Neural cell (in vitro differentiated cells): ENCODE data around the gene G6PC3. TPM values are rescaled to one million over a fixed set of nuclear protein-coding genes. Genes with fewer than 3 reads are reported as not detected.

Experiments
- H2AFZ ChIP-seq: fragments of 200-600, 300-800 bp; sonication (generic), shearing (Covaris generic); 2 replicates; pipeline ENCODE4 v1.6.0; 2014; ENCODE audit warnings: low read depth, mild to moderate bottlenecking, antibody characterized with exemption, low read length, moderate library complexity
- H3F3A ChIP-seq: fragments of 200-600 bp; shearing (Covaris generic); 2 replicates; pipeline ENCODE4 v1.6.1; 2016; ENCODE audit warnings: mild to moderate bottlenecking, moderate library complexity, mixed read lengths, antibody characterized with exemption, low read length; ENCODE audit not compliant: insufficient read depth, poor library complexity, severe bottlenecking
- H3K27ac ChIP-seq: fragments of 200-600, 300-800 bp; sonication (generic), shearing (Covaris generic); 2 replicates; pipeline ENCODE4 v1.5.1; 2014; ENCODE audit warnings: mild to moderate bottlenecking, low read length, moderate library complexity
- H3K27me3 ChIP-seq: fragments of 300-800, 200-600 bp; sonication (generic), shearing (Covaris generic); 2 replicates; pipeline ENCODE4 v1.6.0; 2014; ENCODE audit warnings: mild to moderate bottlenecking, low read depth, low read length, moderate library complexity; ENCODE audit not compliant: insufficient read depth
- H3K36me3 ChIP-seq: fragments of 300-800, 200-600 bp; sonication (generic), shearing (Covaris generic); 2 replicates; pipeline ENCODE4 v1.5.1; 2014; ENCODE audit warnings: mild to moderate bottlenecking, antibody characterized with exemption, low read length, moderate library complexity; ENCODE audit not compliant: insufficient read depth
- H3K4me2 ChIP-seq: fragments of 300-800, 200-600 bp; sonication (generic), shearing (Covaris generic); 2 replicates; pipeline ENCODE4 v1.6.0; 2014; ENCODE audit warnings: mild to moderate bottlenecking, low read length
- H3K4me3 ChIP-seq: fragments of 300-800, 200-600 bp; sonication (generic), shearing (Covaris generic); 2 replicates; pipeline ENCODE4 v1.5.1; 2014; ENCODE audit warnings: mild to moderate bottlenecking, low read length, moderate library complexity
- H3K79me2 ChIP-seq: fragments of 200-600 bp; shearing (Covaris generic); replicated peaks from 2 replicates; pipeline ENCODE4 v1.6.0; 2014; ENCODE audit warnings: mild to moderate bottlenecking, low read length, moderate library complexity; ENCODE audit not compliant: insufficient read depth
- H3K9ac ChIP-seq: fragments of 300-800, 200-600 bp; sonication (generic), shearing (Covaris generic); 2 replicates; pipeline ENCODE4 v1.6.1; 2016; ENCODE audit warnings: mild to moderate bottlenecking, low read length, mixed read lengths
- H3K9me2 ChIP-seq: fragments of 200-600 bp; shearing (Covaris generic); 2 replicates; pipeline ENCODE4 v1.6.1; 2016; ENCODE audit warnings: mild to moderate bottlenecking, low read length, mixed read lengths; ENCODE audit not compliant: insufficient read depth
- H3K9me3 ChIP-seq: fragments of 200-600, 300-800 bp; sonication (generic), shearing (Covaris generic); 2 replicates; pipeline ENCODE4 v1.6.1; 2016; ENCODE audit warnings: mild to moderate bottlenecking, mixed run types, low read length, moderate library complexity, mixed read lengths
- H4K20me1 ChIP-seq: fragments of 200-600 bp; shearing (Covaris generic); 2 replicates; pipeline ENCODE4 v1.6.1; 2016; ENCODE audit warnings: mild to moderate bottlenecking, mixed run types; ENCODE audit not compliant: insufficient read depth
- CTCF ChIP-seq: fragments of 450-650 bp; IDR thresholded peaks from 2 replicates; pipeline ENCODE4 v1.5.1; 2014; ENCODE audit warnings: antibody characterized with exemption, mild to moderate bottlenecking, moderate library complexity; ENCODE audit not compliant: poor library complexity, severe bottlenecking
- EP300 ChIP-seq: fragments of 450-650 bp; conservative IDR thresholded peaks from 2 replicates; pipeline ENCODE4 v1.6.1; 2014; ENCODE audit warnings: antibody characterized with exemption, mild to moderate bottlenecking, moderate library complexity; ENCODE audit not compliant: poor library complexity, severe bottlenecking
- EZH2 ChIP-seq: fragments of 200-600, 300-800 bp; shearing (Covaris generic), sonication (generic); IDR thresholded peaks from 2 replicates; pipeline ENCODE4 v1.6.1; 2014; ENCODE audit warnings: antibody characterized with exemption, low read length, borderline replicate concordance, mild to moderate bottlenecking; ENCODE audit not compliant: insufficient read depth, poor library complexity, severe bottlenecking
- MXI1 ChIP-seq: fragments of 450-650 bp; conservative IDR thresholded peaks from 2 replicates; pipeline ENCODE4 v1.6.1; 2014; ENCODE audit warnings: antibody characterized with exemption, mild to moderate bottlenecking; ENCODE audit not compliant: poor library complexity, severe bottlenecking
- POLR2AphosphoS5 ChIP-seq: IDR thresholded peaks from 2 replicates; pipeline ENCODE4 v1.6.1; 2012
- RAD21 ChIP-seq: fragments of 450-650 bp; conservative IDR thresholded peaks from 2 replicates; pipeline ENCODE4 v1.6.1; 2014; ENCODE audit warnings: antibody characterized with exemption, mild to moderate bottlenecking, moderate library complexity
- REST ChIP-seq: IDR thresholded peaks from 2 replicates; pipeline ENCODE4 v1.6.1; 2012; ENCODE audit warnings: borderline replicate concordance
- SMC3 ChIP-seq: fragments of 450-650 bp; conservative IDR thresholded peaks from 2 replicates; pipeline ENCODE4 v1.6.1; 2014; ENCODE audit warnings: antibody characterized with exemption, mild to moderate bottlenecking, moderate library complexity; ENCODE audit not compliant: poor library complexity
- TAF1 ChIP-seq: IDR thresholded peaks from 2 replicates; pipeline ENCODE4 v1.6.1; 2012; ENCODE audit warnings: low read depth
- polyA plus RNA-seq: library from polyadenylated mRNA; depleted of rRNA; stranded (reverse); fragments of >200 nt; gene quantifications from 2 replicates; pipeline ENCODE4 v1.2.3, GENCODE V29; 2014

Gene G6PC3
- polyA plus RNA-seq, 1 donor from 2014 or later = 10.8 TPM

GRCh38 chr17:44082256-44082927 lies 11.9 kb downstream of the G6PC3 start:
- Histone ChIP-seq H3K27ac (no peak overlapping the region), H3K27me3 (no peaks in the 10 kb centered on the region), H3K9me2 (no peaks in the 10 kb centered on the region), H3K9me3 (no peaks in the 10 kb centered on the region), H3K79me2 (no peaks in the 10 kb centered on the region), H3K4me3 (no peak overlapping the region), H3K9ac (no peak overlapping the region), H3F3A (no peaks in the 10 kb centered on the region), H2AFZ (no peak overlapping the region), H4K20me1 (no peaks in the 10 kb centered on the region), H3K4me2 (no peak overlapping the region), H3K36me3 (no peaks in the 10 kb centered on the region)
- TF ChIP-seq EZH2 (no peak), MXI1 (no peak), POLR2AphosphoS5 (no peak), SMC3 (no peak), EP300 (no peak), REST (no peak), RAD21 (no peak), CTCF (no peak), TAF1 (no peak)

- no peak overlapping the region for H2AFZ ChIP-seq
- H3K9me3 ChIP-seq = no peaks in the 10 kb centered on the region
- H3K4me2 ChIP-seq = no peak overlapping the region
- no peaks in the 10 kb centered on the region for H3K9me2 ChIP-seq
- no peak overlapping the region for H3K9ac ChIP-seq
- H3K36me3 ChIP-seq = no peaks in the 10 kb centered on the region
- TF ChIP-seq EZH2 = no peak
- no peak for TF ChIP-seq TAF1
- TF ChIP-seq SMC3 = no peak
- TF ChIP-seq EP300 = no peak
- no peak for TF ChIP-seq POLR2AphosphoS5
- no peak for TF ChIP-seq CTCF
- TF ChIP-seq MXI1 = no peak
- no peak for TF ChIP-seq REST
- TF ChIP-seq RAD21 = no peak
- no peaks in the 10 kb centered on the region for H4K20me1 ChIP-seq
- no peaks in the 10 kb centered on the region for H3K27me3 ChIP-seq
- H3K4me3 ChIP-seq = no peak overlapping the region
- no peak overlapping the region for H3K27ac ChIP-seq
- no peaks in the 10 kb centered on the region for H3F3A ChIP-seq
- H3K79me2 ChIP-seq = no peaks in the 10 kb centered on the region
These were observed 12.8 kb downstream of the G6PC3 start for GRCh38 chr17:44083250-44083849.
